T-helper 2 cell treated with Interferon-gamma antibody and Interleukin-4, amounts not matched to agents 100 ng/mL and 5 ng/mL, for 36 hours (primary cell): ENCODE measurements around the gene ANKRD9. TPM values are rescaled to one million over a fixed set of nuclear protein-coding genes. Genes with fewer than 3 reads are reported as not detected.

Experiments used
- intact Hi-C: fragments of 100-400 bp; cut with micrococcal nuclease; formaldehyde crosslinking; loops from one replicate; pipeline ENCODE4 v1.15.1; 2023
- total RNA-seq: library from RNA; stranded (reverse); gene quantifications from 2 replicates; pipeline ENCODE4 v1.2.3, GENCODE V29; 2022

Gene ANKRD9
- total RNA-seq, 1 donor from 2014 or later: 9.0 TPM

GRCh38 chr14:102479107-102479506, 30.5 kb downstream of the ANKRD9 start:
- intact Hi-C loops: no loop called here

DNA sequence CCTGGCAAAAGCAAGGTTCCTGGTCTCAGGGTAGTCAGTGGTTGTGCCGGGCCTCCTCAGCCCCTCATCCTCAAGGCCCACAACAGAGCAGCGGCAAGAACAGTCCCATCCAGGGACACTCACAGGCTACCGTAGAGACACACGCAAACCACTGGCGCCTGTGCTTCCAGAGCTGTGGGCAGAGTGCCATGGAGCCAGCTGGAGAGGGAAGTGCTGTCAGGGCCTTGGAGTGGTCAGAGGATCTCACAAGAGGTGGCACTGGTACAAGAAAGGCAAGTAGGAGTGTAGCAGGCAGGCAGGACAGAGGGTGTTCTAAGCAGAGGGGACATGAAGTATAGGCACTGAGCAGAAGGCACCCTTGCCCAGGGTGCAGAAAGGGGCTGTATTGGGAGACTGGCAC, 34.6 kb downstream of the ANKRD9 start:
- intact Hi-C loops: no loop called here

GRCh38 chr14:102473559-102473958, 36.0 kb downstream of the ANKRD9 start:
- intact Hi-C loops: no loop called here

DNA sequence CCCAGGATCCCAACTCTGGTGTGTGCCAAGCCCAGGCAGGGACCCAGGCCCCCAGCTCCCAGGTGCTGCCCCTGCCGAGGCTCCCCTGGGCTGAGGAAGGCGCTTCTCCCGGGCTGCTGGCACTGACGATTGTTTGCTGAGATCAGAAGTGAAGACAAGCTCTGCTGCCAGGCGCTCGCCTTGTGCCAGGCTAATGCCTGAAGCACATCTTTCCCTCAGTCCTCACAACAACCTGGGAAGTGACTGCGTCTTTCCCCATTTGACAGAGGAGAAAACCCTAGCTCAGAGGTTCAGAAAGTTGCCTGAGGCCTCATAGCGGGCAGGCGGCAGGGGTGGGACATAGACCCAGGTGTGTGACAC, 36.8 kb downstream of the ANKRD9 start:
- intact Hi-C loops: no loop called here

- intact Hi-C loops: no loop called here
These were observed 37.4 kb downstream of the ANKRD9 start for GRCh38 chr14:102471921-102472790.

DNA sequence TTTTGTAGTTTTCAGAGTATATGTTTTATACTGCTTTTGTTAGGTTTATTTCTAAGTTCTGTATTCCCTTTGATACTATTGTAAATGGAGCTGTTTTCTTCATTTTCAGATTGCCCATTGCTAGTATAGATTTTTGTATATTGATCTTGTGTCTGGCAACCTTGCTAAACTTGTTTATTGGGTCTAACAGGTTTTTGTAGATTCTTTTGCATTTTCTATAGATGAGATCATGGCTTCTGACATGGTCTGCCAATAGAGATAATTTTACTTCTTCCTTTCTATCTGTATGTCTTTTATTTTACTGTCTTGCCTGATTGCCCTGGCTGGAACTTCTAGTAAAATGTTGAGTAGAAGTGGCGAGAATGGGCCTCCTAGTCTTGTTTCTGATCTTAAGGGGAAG, 40.3 kb downstream of the ANKRD9 start:
- intact Hi-C loops: no loop called here

DNA sequence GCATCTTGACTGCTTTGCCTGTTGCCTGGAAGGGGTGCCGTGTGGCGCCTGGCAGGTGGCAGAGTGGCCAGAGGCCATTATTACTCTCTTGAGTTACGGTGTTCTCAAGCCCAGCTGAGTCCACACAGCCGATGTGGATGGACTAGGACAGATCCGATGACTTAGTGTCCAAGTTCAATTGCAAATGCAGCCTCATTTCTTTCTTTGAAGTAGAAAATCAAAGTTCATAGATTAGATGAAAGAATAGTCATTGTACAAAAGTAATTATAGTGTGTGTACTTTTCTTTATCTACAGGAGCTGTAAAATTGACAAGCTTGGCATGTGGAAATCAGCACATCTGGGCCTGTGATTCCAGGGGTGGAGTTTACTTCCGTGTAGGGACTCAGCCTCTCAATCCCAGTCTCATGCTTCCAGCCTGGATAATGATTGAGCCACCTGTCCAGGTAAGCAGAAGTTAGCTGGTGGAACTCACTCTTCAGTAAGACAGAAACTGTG, 44.7 kb downstream of the ANKRD9 start:
- intact Hi-C loops: no loop called here

GRCh38 chr14:102464006-102464405, 45.6 kb downstream of the ANKRD9 start:
- intact Hi-C loops: no loop called here

DNA sequence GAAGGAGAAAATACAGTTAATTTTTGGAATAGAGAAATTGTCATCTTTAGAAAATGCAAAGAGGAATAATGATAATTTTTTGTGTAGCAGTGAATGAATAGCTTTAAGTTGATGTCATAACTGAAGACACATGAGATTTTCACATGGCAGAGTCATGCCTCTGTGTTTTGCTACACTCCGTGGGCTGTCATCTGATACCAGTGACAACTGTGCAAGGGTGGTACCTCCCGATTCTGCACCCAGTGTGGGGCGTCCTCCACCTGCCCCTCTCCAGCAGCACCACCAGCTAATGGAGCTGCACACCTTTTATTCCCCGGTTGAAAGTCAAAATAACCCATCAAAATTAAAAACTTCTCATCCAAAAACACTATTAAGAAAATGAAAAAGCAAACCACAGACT, 47.2 kb downstream of the ANKRD9 start:
- intact Hi-C loops: no loop called here

- intact Hi-C loops: no loop called here
These were observed 47.9 kb downstream of the ANKRD9 start for GRCh38 chr14:102461490-102462338.

- intact Hi-C loops: no loop called here
These were observed 52.1 kb downstream of the ANKRD9 start for GRCh38 chr14:102457509-102457908.

GRCh38 chr14:102454711-102455110, 54.9 kb downstream of the ANKRD9 start:
- intact Hi-C loops: no loop called here

DNA sequence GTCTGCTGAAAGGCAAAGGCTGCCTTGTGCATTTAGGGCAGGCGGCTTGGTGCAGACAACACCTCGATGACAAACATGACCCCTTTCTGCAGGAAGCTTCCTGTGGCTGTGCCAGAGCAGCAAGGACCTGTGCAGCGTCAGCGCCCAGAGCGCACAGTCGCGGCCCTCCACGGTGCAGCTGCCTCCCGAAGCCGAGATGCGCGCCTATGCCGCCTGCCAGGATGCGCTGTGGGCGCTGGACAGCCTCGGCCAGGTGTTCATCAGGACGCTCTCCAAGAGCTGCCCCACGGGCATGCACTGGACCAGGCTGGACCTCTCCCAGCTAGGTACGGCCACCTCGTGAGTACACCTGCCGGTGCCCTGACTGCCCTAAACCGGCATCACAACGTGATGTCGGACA, 57.3 kb downstream of the ANKRD9 start:
- intact Hi-C loops: no loop called here

Other genes with a start within 250 kb of the ANKRD9 start
- gene MOK, start 204.6 kb downstream of the ANKRD9 start, total RNA-seq: 2.6 and 3.8 TPM in 2 replicates
- gene ZNF839, start 190.0 kb downstream of the ANKRD9 start, total RNA-seq: 14.6 and 15.0 TPM in 2 replicates
- gene CINP, start 146.9 kb downstream of the ANKRD9 start, total RNA-seq: 28.2 and 32.5 TPM in 2 replicates
- 9.3 and 11.4 TPM in 2 replicates for gene TECPR2, start 146.8 kb downstream of the ANKRD9 start, total RNA-seq
- 24.3 and 25.7 TPM in 2 replicates for gene RCOR1, start 82.9 kb upstream of the ANKRD9 start, total RNA-seq